Amniotic epithelial cell (primary cell): ENCODE measurements around the gene RAB29.
"Not testable (repeated sequence)": the region's sequence is repeated elsewhere in the genome, so short reads cannot be mapped to it uniquely, and the experiment has no call there.

Experiments used
- DNase-seq: peaks from one replicate; pipeline ENCODE4 v3.0.0-alpha.2; 2010; ENCODE audit warnings: low read depth

Gene RAB29

GRCh38 chr1:205775015-205775716 lies at the start of gene RAB29:
Gene RAB29 (minus strand): TSS chr1:205775482. CDS start chr1:205774956, 526 bp downstream.
- peak; percentile 73 for DNase-seq

DNA sequence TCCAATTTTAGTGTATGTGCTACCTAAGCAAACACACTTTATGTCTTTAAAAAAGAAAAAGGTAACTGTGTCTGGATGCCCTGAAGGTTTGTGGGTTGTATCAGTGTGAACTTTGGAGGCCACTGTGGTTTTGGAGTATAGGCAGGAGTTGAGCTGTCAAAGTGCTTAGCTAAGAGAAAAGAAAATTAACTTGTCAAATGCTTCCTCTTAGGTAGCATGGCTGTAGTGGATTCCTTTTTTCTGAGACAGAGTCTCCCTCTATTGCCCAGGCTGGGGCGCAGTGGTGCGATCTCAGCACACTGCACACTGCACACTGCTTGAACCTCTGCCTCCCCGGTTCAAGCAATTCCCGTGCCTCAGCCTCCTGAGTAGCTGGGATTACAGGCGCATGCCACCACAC lies 48.9 kb upstream of the RAB29 start:
- no peak for DNase-seq

DNA sequence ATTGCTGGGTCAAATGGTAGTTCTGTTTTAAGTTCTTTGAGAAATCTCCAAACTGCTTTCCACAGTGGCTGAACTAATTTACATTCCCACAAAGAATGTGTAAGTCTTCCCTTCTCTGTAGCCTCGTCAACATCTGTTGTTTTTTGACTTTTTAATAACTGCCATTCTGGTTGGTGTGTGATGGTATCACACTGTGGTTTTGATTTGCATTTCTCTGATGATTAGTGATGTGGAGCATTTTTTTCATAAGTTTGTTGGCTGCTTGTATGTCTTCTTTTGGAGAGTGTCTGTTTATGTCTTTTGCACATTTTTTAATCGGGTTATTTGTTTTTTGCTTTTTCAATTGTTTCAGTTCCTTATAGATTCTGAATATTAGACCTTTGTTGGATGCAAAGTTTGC lies 48.0 kb upstream of the RAB29 start:
- not testable (repeated sequence) for DNase-seq

DNA sequence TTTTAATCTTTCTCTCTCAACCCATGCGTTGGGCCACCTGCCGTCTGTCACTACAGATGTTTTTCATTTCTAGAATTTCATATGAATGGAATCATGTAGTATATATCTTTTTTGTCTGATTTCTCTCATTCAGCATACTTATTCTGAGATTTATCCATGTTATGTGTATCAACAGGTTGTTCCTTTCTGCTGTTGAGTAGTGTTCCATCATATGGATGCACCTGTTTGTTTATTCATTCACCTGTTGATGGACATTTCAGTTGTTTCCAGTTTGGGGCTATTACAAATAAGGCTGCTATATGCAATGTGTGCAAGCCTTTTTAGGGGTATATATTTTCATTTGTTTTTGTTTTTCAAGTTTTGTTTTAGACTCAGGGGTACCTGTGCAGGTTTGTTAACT lies 47.1 kb upstream of the RAB29 start:
- no peak for DNase-seq

- DNase-seq: no peak
These were observed 42.7 kb upstream of the RAB29 start for GRCh38 chr1:205817988-205818387.

GRCh38 chr1:205817364-205817763 lies 42.1 kb upstream of the RAB29 start:
- DNase-seq: no peak

GRCh38 chr1:205813755-205814058 lies 38.4 kb upstream of the RAB29 start:
- DNase-seq: no peak

- peak; percentile 80 for DNase-seq
These were observed 37.8 kb upstream of the RAB29 start, which contains the start of gene SLC41A1 for GRCh38 chr1:205812878-205813754. Gene SLC41A1 (minus strand): TSS chr1:205813198. CDS start chr1:205810441, 2,757 bp downstream.

DNA sequence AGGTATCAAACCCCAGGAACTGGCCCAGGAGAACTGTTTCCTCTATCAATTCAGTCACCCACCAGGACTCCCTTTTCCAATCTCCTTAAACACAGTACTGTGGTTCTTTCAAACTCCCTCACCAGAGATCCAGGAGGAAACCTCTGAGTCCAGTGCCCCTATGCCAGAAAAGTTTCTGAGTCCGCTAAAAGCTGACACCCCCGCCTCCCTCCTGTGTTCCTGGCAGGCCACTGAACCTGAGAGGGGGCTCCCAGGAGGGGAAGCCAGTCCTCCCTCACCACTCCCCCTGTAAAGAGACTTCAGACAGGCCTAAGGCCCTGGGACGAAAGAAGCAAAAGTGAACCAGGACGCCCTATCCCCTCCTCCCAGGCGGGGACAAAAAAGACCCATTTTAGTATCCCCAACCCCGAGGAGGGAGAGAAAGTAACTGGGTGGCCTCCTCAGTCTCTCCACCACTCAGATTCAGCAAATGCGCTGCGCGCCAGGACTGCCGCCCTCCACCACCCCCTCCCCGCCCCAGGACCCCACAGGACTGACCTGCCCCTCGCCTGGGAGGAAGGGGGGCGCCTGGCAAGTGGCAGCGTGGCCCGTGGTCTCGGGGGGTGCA lies 37.1 kb upstream of the RAB29 start:
- peak; percentile 5 for DNase-seq

DNA sequence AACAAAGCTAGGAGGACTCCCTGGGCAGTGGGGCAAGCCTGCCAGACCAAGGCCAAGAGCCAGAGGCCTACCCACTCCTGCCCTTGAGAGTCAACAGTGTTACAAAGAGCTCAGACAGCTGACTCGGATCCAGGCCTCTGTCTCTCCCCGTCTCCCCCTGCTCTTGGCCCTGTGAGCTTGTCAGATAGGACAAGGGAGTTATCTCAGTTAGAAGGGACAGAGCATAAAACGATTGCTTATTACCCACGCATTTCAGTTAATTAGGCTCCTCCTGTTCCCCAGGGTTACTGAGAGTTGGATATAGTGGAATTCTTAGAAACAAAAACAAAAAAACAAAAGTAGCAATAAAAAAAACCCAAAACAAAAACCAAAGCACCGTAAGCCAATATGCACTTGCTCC lies 36.4 kb upstream of the RAB29 start:
- DNase-seq: peak; percentile 36

- DNase-seq: peak; percentile 21
These were observed 35.3 kb upstream of the RAB29 start for GRCh38 chr1:205810448-205811157.

GRCh38 chr1:205809942-205810345 lies 34.7 kb upstream of the RAB29 start:
- DNase-seq: no peak

DNA sequence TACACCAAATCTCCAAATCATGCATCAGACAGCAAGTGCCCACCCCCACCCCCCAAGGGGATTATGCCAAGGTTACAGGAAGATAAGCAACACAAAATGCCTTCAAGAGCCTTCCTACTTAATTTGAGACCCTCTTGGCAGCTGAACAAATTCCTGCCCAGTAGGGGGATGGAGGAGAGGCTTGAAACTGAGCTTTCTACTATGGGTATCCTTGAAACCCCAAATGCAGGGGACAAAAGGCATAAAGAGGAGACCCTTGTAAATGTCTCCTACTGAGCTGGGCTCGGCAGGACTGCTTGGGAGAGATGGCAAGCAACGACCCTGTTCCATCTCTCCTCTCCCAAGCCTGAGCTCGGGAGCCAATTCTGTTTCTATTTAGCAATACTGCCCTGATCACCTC lies 34.2 kb upstream of the RAB29 start:
- no peak for DNase-seq

- no peak for DNase-seq
These were observed 29.9 kb upstream of the RAB29 start for GRCh38 chr1:205805082-205805711.

GRCh38 chr1:205804605-205805004 lies 29.3 kb upstream of the RAB29 start:
- no peak for DNase-seq

DNA sequence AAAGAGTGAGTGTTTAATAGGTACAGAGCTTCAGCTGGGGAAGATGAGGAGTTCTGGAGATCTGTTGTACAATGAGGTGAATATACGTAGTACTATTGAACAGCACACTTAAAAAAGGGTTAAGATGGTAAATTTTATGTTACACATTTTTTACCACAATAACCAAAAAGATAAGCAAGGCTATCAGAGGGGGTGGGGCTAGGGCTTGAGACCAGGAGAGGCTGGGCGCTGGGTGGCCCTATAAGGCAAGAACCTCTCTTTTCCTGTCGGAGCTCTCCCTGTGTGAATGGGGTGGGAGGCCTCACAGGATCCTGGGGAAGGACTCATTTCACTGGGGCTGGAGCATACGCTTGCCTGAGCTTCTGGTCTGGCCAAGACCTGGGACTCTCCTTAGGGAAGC lies 28.7 kb upstream of the RAB29 start:
- DNase-seq: no peak

GRCh38 chr1:205802060-205802459 lies 26.8 kb upstream of the RAB29 start:
- DNase-seq: no peak

DNA sequence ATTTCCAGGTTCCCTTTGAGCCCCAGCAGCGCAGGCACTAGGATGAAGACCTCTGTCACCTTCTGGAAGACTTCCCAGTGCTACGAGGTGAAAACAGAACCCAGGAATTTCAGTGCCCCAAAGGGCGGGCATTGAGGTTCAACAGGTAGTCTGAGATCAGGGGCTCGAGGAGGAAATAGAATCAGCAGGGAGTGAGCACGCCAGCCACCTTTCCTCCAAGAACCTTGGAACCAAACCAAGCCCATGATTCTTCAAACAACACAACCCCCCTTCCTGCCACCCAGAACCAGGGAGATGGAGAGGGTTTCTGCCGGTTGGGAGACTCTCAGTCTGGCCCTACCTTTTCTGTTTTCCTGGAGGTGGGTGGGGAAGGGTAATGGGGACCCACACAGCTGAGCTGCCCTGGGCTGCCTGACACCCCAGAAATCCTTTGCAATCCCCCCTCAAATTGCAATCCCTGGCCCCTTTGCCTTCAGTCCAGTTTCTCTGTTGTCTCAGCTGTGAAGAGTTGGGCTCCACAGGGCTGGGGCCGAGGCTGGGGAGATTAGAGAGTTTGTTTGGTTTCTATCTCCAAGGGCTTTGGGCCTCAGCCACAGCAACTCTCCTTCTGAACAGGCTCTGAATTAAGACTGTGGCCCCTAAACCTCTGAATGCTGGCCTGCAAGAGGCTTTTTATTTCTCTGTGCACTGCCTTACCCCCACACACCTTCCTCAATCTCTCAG lies 25.9 kb upstream of the RAB29 start:
- no peak for DNase-seq

- DNase-seq: no peak
These were observed 25.1 kb upstream of the RAB29 start for GRCh38 chr1:205800427-205800826.

GRCh38 chr1:205798577-205798976 lies 23.3 kb upstream of the RAB29 start:
- no peak for DNase-seq

DNA sequence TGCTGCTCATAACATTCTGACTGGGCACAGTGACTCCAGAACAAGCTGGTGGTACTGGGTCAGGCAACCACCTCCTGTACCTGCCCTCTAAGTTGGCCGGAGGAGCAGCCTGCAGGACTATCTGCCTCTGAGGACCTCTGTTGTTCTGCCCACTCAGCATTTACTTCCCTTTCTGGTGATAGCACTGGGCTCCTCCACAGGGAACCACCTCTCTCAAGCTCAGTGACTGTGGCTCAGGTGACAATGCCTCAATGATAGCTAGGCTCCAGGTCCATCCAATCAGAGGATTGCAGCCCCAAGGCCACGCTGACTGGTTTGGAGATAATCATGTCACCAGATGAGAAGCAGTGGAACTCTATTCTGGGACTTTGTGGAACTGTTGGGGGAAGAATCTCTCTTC lies 21.9 kb upstream of the RAB29 start:
- DNase-seq: no peak
